Aorta (tissue), 5 donors: ENCODE measurements around the gene LCN1. TPM values are rescaled to one million over a fixed set of nuclear protein-coding genes. Genes with fewer than 3 reads are reported as not detected.
"Not testable (repeated sequence)": the region's sequence is repeated elsewhere in the genome, so short reads cannot be mapped to it uniquely, and the experiment has no call there.

ENCODE experiments used
- ATAC-seq: fragments of 200-7000 bp; cut with Tn5 transposase; one replicate; pipeline ENCODE4 v1.9.1; 2022; ENCODE audit warnings: moderate library complexity; ENCODE audit not compliant: low FRiP score
- DNase-seq, 2 donors: peaks; one replicate each; pipeline ENCODE4 v3.0.0-alpha.2; 2020
- H3K27ac ChIP-seq, 2 donors: one replicate each; pipeline ENCODE4 v1.5.1; 2013; ENCODE audit warnings: low read length in 2 of 2, mild to moderate bottlenecking in 2 of 2, moderate library complexity in 2 of 2, control low read depth in 1 of 2, inconsistent platforms in 1 of 2, low read depth in 1 of 2
- H3K27me3 ChIP-seq, 2 donors: one replicate each; pipeline ENCODE4 v1.6.1; 2013; ENCODE audit warnings: control low read depth in 1 of 2, low read length in 1 of 2, mild to moderate bottlenecking in 1 of 2, moderate library complexity in 1 of 2; ENCODE audit not compliant: insufficient read depth in 2 of 2, control insufficient read depth in 1 of 2
- H3K36me3 ChIP-seq, 2 donors: one replicate each; pipeline ENCODE4 v1.6.1; 2013; ENCODE audit warnings: control low read depth in 1 of 2, low read length in 1 of 2, mild to moderate bottlenecking in 1 of 2; ENCODE audit not compliant: insufficient read depth in 2 of 2, control insufficient read depth in 1 of 2
- H3K4me1 ChIP-seq, 2 donors: one replicate each; pipeline ENCODE4 v1.6.1; 2013; ENCODE audit warnings: low read length in 2 of 2, control low read depth in 1 of 2, mild to moderate bottlenecking in 1 of 2, moderate library complexity in 1 of 2; ENCODE audit not compliant: insufficient read depth in 2 of 2, control insufficient read depth in 1 of 2
- H3K4me3 ChIP-seq, 2 donors: one replicate each; pipeline ENCODE4 v1.5.1; 2013; ENCODE audit warnings: low read length in 2 of 2, control low read depth in 1 of 2, mild to moderate bottlenecking in 1 of 2
- H3K9me3 ChIP-seq: one replicate; pipeline ENCODE4 v1.6.1; 2013; ENCODE audit warnings: mild to moderate bottlenecking, low read length; ENCODE audit not compliant: control insufficient read depth
- WGBS, 2 donors: extraction: QIAGEN DNeasy Blood & Tissue Kit; methylation state at CpG; one replicate each; pipeline ENCODE4 v1.1.7; 2013; 5-methylcytosine and 5-hydroxymethylcytosine counted together
- intact Hi-C, 2 donors: fragments of 100-400 bp; cut with DNase I; formaldehyde crosslinking; loops; one replicate each; pipeline versions ENCODE4 v1.14.2 to v1.15.0; 2022
- polyA plus RNA-seq, 2 donors: library from polyadenylated mRNA; stranded (reverse); fragments of 200-250 nt; gene quantifications; one replicate each; pipeline ENCODE4 v1.2.3, GENCODE V29; 2013
- total RNA-seq, 2 donors: library from RNA; stranded (reverse); fragmentation: NEBNext Ultra II Directional; extraction: Animal tissue kit (Norgen Biotek cat#: 25700); gene quantifications; one replicate each; pipeline ENCODE4 v1.2.1, GENCODE V29; 2021
- donor health status: healthy with polysubstance abuse.
- donor health status: Bipolar disorder and iron deficiency.
- donor health status: DM: no; HTN: no; CAD: no.
- donor health status: DM: no; HTN: no; CAD: no.
- donor health status: DM: yes; HTN: yes; CAD: no.

LCN1 gene
- total and polyA plus RNA-seq, 4 donors = 0.81 TPM; not detected in 3

GRCh38 chr9:135531096-135531495 is 9.9 kb downstream of the LCN1 start:
- Histone ChIP-seq H3K36me3 (no peaks in the 10 kb centered on the region), H3K27ac (no peak overlapping the region), H3K27me3 (no peaks in the 10 kb centered on the region), H3K4me3 (no peak overlapping the region), H3K9me3 (peaks cover 2% of the 10 kb centered on the region), H3K4me1 (no peaks in the 10 kb centered on the region)
- ATAC-seq = no peak
- WGBS, 2 donors = 92 to 95% methylated on average over 10 of the region's 10 CpGs
- no peak for DNase-seq
- intact Hi-C loops = no loop called here

GRCh38 chr9:135533113-135533512 is 11.9 kb downstream of the LCN1 start:
- intact Hi-C loops = no loop called here
- no peak overlapping the region for H3K4me3 ChIP-seq
- H3K27ac ChIP-seq = no peak overlapping the region
- no peak for DNase-seq
- WGBS, 2 donors = 95 to 99% methylated on average over 3 of the region's 3 CpGs
- no peaks in the 10 kb centered on the region for H3K27me3 ChIP-seq
- H3K9me3 ChIP-seq = peaks cover 2% of the 10 kb centered on the region
- no peak for ATAC-seq
- H3K36me3 ChIP-seq = no peaks in the 10 kb centered on the region
- no peaks in the 10 kb centered on the region for H3K4me1 ChIP-seq

GRCh38 chr9:135533674-135534073 is 12.4 kb downstream of the LCN1 start:
- H3K27me3 ChIP-seq = no peaks in the 10 kb centered on the region
- ATAC-seq (no peak), DNase-seq (peak in 1 of 2 donors; percentile 61)
- no peak overlapping the region for H3K4me3 ChIP-seq
- no peak overlapping the region for H3K27ac ChIP-seq
- peaks cover 2% of the 10 kb centered on the region for H3K9me3 ChIP-seq
- H3K4me1 ChIP-seq = no peaks in the 10 kb centered on the region
- WGBS, 2 donors = 90 to 92% methylated on average over 12 of the region's 12 CpGs
- no peaks in the 10 kb centered on the region for H3K36me3 ChIP-seq
- intact Hi-C loops = no loop called here

GRCh38 chr9:135534192-135534711 is 13.0 kb downstream of the LCN1 start:
- DNase-seq = peak in 1 of 2 donors; percentile 54
- H3K36me3 ChIP-seq, H3K4me1 ChIP-seq, H3K9me3 ChIP-seq, H3K4me3 ChIP-seq, H3K27me3 ChIP-seq, ATAC-seq, intact Hi-C loops, H3K27ac ChIP-seq: not testable (repeated sequence)
- 18 to 25% methylated on average over 10 of the region's 10 CpGs for WGBS, 2 donors

GRCh38 chr9:135534826-135535225 is 13.6 kb downstream of the LCN1 start:
- not testable (repeated sequence) for ATAC-seq

GRCh38 chr9:135535631-135536030 is 14.4 kb downstream of the LCN1 start:
- H3K27me3 ChIP-seq, H3K4me3 ChIP-seq, intact Hi-C loops, H3K4me1 ChIP-seq, ATAC-seq, H3K36me3 ChIP-seq, H3K27ac ChIP-seq, H3K9me3 ChIP-seq: not testable (repeated sequence)
- WGBS, 2 donors = 63 to 73% methylated on average over 13 of the region's 13 CpGs
- peak in 1 of 2 donors; percentile 44 for DNase-seq

More at GRCh38 chr9:135534826-135535225, 13.6 kb downstream of the LCN1 start:
- 32 to 51% methylated on average over 4 of the region's 4 CpGs for WGBS, 2 donors
- H3K27me3 ChIP-seq, H3K36me3 ChIP-seq, H3K9me3 ChIP-seq, H3K4me1 ChIP-seq, intact Hi-C loops, H3K4me3 ChIP-seq, H3K27ac ChIP-seq: not testable (repeated sequence)
- peak in 1 of 2 donors; percentile 68 for DNase-seq

GRCh38 chr9:135536216-135536615 is 15.0 kb downstream of the LCN1 start:
- no peak for ATAC-seq
- Histone ChIP-seq H3K36me3 (no peaks in the 10 kb centered on the region), H3K27me3 (no peaks in the 10 kb centered on the region), H3K9me3 (no peaks in the 10 kb centered on the region), H3K4me1 (no peaks in the 10 kb centered on the region), H3K4me3 (no peak overlapping the region), H3K27ac (no peak overlapping the region)
- WGBS, 2 donors = 61 to 64% methylated on average over 8 of the region's 8 CpGs
- DNase-seq = no peak
- intact Hi-C loops = no loop called here

- H3K27ac ChIP-seq, intact Hi-C loops, H3K4me1 ChIP-seq, DNase-seq, H3K9me3 ChIP-seq, H3K27me3 ChIP-seq, H3K4me3 ChIP-seq, ATAC-seq, H3K36me3 ChIP-seq: not testable (repeated sequence)
- WGBS, 2 donors = 13 to 19% methylated on average over 8 of the region's 8 CpGs
Measured at GRCh38 chr9:135543262-135543894, 22.1 kb downstream of the LCN1 start.

GRCh38 chr9:135544981-135545635 is 23.9 kb downstream of the LCN1 start:
- Histone ChIP-seq H3K9me3 (peaks cover 1% of the 10 kb centered on the region), H3K27ac (no peak overlapping the region), H3K4me3 (no peak overlapping the region), H3K36me3 (no peaks in the 10 kb centered on the region), H3K4me1 (no peaks in the 10 kb centered on the region), H3K27me3 (no peaks in the 10 kb centered on the region)
- DNase-seq (peak in 1 of 2 donors; percentile 61), ATAC-seq (no peak)
- intact Hi-C loops = no loop called here
- 88% methylated on average over 18 of the region's 18 CpGs for WGBS, 2 donors
